ENCODE data around the gene COL25A1. TPM values are rescaled to one million over a fixed set of nuclear protein-coding genes. Genes with fewer than 3 reads are reported as not detected.

Gene COL25A1
- total and polyA plus RNA-seq, 11 donors: 0.19 to 1.8 (median 0.50) TPM

DNA sequence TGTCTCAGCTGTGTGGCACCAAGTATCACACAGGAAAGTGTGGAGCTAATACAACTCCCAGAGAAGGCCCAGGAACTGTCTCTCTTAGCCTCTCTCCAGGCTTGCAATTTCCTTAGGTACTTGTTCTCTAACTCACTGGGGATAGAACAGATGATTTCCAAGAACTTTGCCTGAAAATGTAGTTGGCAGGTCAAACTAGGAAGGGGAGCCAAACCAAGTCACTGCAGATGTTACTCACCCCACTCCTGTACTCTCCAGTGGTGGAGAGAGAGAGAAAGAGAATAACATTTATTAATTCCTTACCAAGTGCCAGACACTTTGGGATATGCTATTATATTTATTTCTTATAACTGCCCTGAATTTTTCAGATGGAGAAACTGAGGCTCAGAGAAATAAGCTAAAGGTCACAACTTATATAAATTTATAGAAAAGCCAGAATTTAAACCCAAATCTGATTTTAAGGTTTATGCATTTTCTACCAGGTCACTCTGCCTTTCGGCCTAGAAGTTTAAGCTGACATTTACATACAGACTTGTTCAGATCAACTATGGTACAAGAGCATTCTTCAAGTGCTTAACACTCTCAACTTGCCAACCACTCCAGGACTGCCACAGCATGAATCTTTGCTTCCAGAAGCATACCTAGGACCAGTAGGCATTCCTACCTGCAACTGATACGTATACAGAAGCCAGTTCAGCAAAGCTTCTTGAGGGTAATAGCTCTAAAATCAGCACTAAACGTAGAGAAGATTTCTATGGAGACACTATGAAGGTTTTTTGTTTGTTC is 291.0 kb downstream of the COL25A1 start:
- no peaks in the 10 kb centered on the region for H3K9me3 ChIP-seq
- no peaks in the 10 kb centered on the region for H3K27me3 ChIP-seq
- no peaks in the 10 kb centered on the region for H3K36me3 ChIP-seq
- intact Hi-C loops (cut with DNase I): no loop called here
- H3K4me1 ChIP-seq: peaks cover 0 to 15% (median 0%) of the 10 kb centered on the region in 12 donors
- 89 to 99% (median 96%) methylated on average over 3 of the region's 3 CpGs for WGBS, 4 donors
- no peak overlapping the region for H3K27ac ChIP-seq
- no peak for TF ChIP-seq POLR2A (IDR thresholded peaks at IDR 0.05)
- TF ChIP-seq, protein P1, sequence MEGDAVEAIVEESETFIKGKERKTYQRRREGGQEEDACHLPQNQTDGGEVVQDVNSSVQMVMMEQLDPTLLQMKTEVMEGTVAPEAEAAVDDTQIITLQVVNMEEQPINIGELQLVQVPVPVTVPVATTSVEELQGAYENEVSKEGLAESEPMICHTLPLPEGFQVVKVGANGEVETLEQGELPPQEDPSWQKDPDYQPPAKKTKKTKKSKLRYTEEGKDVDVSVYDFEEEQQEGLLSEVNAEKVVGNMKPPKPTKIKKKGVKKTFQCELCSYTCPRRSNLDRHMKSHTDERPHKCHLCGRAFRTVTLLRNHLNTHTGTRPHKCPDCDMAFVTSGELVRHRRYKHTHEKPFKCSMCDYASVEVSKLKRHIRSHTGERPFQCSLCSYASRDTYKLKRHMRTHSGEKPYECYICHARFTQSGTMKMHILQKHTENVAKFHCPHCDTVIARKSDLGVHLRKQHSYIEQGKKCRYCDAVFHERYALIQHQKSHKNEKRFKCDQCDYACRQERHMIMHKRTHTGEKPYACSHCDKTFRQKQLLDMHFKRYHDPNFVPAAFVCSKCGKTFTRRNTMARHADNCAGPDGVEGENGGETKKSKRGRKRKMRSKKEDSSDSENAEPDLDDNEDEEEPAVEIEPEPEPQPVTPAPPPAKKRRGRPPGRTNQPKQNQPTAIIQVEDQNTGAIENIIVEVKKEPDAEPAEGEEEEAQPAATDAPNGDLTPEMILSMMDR (IDR thresholded peaks at IDR 0.05): no peak
- no peak overlapping the region for H3K4me3 ChIP-seq
- ATAC-seq: peak in 1 of 4 donors; percentile 65
- no peak for DNase-seq

DNA sequence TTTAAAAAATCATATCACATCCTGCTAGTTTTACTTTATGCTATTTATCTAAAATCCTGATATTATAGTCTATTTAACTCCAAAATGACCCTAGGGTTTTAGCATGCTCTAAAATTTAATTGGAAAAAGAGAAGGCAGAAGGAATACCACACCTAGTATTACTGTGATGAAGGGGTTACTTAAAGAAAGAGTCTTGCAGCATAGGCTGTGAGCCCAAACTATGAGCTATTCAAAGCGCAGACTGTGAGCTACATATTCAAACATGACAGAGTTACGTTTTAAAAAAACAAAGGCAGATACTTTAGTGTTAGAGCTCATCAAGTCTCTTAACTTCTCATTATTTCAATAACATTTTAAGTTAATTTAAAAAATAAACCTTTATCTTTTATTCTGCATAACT is 291.9 kb downstream of the COL25A1 start:
- Histone ChIP-seq H3K4me3 (no peak overlapping the region), H3K4me1 (peaks cover 0 to 15% (median 0%) of the 10 kb centered on the region in 12 donors), H3K27ac (no peak overlapping the region), H3K36me3 (no peaks in the 10 kb centered on the region), H3K9me3 (no peaks in the 10 kb centered on the region), H3K27me3 (no peaks in the 10 kb centered on the region)
- TF ChIP-seq, protein P1 (IDR thresholded peaks at IDR 0.05): no peak
- TF ChIP-seq POLR2A (IDR thresholded peaks at IDR 0.05): no peak
- WGBS, 4 donors: 35 to 59% (median 43%) methylated on average over 2 of the region's 2 CpGs
- peak in 1 of 4 donors; percentile 43 for ATAC-seq
- no peak for DNase-seq
- intact Hi-C loops (cut with DNase I): no loop called here

DNA sequence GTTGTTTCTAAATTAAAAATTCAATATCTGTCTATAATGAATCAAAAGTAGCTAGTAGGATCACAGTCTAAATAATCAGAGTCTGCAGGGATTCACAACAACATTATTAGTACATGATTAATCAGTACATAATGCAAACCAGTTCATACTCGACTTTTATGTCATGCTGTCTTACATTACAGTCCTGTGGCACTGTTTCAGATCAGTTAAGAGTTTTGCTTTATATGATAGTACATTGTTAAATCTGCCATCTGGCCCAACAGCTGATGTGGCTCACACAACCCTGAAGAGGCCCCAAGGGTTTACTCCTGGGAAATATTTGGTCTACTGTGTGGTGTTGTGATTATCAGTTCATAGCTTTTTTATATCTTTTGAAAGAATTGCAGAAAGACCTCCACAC is 292.5 kb downstream of the COL25A1 start:
- H3K27me3 ChIP-seq: no peaks in the 10 kb centered on the region
- no peaks in the 10 kb centered on the region for H3K36me3 ChIP-seq
- 8 to 14% (median 11%) methylated on average over 1 of the region's 1 CpG for WGBS, 4 donors
- peak in 1 of 4 donors; percentile 52 for ATAC-seq
- H3K4me1 ChIP-seq: peaks cover 0 to 15% (median 0%) of the 10 kb centered on the region in 12 donors
- H3K27ac ChIP-seq: no peak overlapping the region
- intact Hi-C loops (cut with DNase I): no loop called here
- no peak overlapping the region for H3K4me3 ChIP-seq
- no peak for DNase-seq
- TF ChIP-seq, protein P1 (IDR thresholded peaks at IDR 0.05): no peak
- TF ChIP-seq POLR2A (IDR thresholded peaks at IDR 0.05): no peak
- no peaks in the 10 kb centered on the region for H3K9me3 ChIP-seq

DNA sequence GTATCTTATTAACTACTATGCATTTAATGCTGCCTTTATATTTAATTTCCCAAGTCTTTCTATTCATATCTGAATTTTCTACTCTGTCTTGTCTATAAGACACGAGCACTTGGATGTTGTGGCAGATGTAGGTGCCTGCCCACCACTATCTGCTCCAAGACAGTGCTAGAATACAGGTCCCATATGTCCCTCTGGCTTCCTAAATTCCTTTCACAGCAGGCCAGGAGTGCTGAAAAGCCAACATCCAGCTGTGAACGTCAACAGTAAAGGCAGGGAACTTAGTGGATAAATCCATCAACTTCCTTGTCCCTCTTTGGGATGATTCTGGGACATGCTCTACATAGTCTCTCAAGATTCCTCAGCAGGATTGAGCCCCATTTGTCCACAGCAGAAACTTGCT is 294.5 kb downstream of the COL25A1 start:
- DNase-seq: no peak
- no peak for ATAC-seq
- no peaks in the 10 kb centered on the region for H3K9me3 ChIP-seq
- H3K4me3 ChIP-seq: no peak overlapping the region
- TF ChIP-seq, protein P1 (IDR thresholded peaks at IDR 0.05): no peak
- no peak for TF ChIP-seq POLR2A (IDR thresholded peaks at IDR 0.05)
- intact Hi-C loops (cut with DNase I): no loop called here
- no peak overlapping the region for H3K27ac ChIP-seq
- H3K36me3 ChIP-seq: no peaks in the 10 kb centered on the region
- peaks cover 0 to 15% (median 0%) of the 10 kb centered on the region in 12 donors for H3K4me1 ChIP-seq
- H3K27me3 ChIP-seq: no peaks in the 10 kb centered on the region
- 54 to 81% (median 73%) methylated on average over 2 of the region's 2 CpGs for WGBS, 4 donors

Measured in heart left ventricle (tissue), 16 donors.